A549 (cell line): ENCODE results near the gene OLIG2. TPM values are rescaled to one million over a fixed set of nuclear protein-coding genes. Genes with fewer than 3 reads are reported as not detected.

Source experiments
- ATAC-seq, 2 experiments: fragments of 200-7000 bp in 1 of 2; fragments of >200 bp in 1 of 2; cut with Nextera tagmentation in 1 of 2; cut with Tn5 transposase in 1 of 2; 3 replicates each; pipeline versions ENCODE4 v1.8.0 to v1.9.1; 2018 to 2020; ENCODE audit warnings: mild to moderate bottlenecking in 1 of 2, moderate library complexity in 1 of 2
- CTCF ChIA-PET: fragments of 300-600 bp; sonication (Branson Sonifier 250); formaldehyde crosslinking; extraction: SDS; loops from one replicate; lab custom pipeline; 2021; ENCODE audit warnings: antibody characterized with exemption, inconsistent platforms; lab: Yijun Ruan, JAX
- POLR2A ChIA-PET: fragments of 350-600 bp; formaldehyde crosslinking; extraction: SDS; loops from one replicate; lab custom pipeline; 2021; ENCODE audit warnings: antibody characterized with exemption, inconsistent platforms; lab: Yijun Ruan, JAX
- DNase-seq, 2 experiments: peaks; one replicate each; pipeline versions ENCODE4 v3.0.0 to v3.0.0-alpha.2; 2011 to 2016; ENCODE audit warnings: low read depth in 1 of 2, low spot score in 1 of 2
- FAIRE-seq: peaks from 2 replicates; lab custom pipeline; 2011; peaks lifted over from hg19 to GRCh38; lab: Jason Lieb, UNC
- H3K27ac ChIP-seq, 2 experiments: fragments of >200 bp; sonication (Bioruptor Twin); formaldehyde crosslinking; 3 replicates each; pipeline ENCODE4 v1.5.1; 2016 to 2017
- H3K4me1 ChIP-seq: fragments of >200 bp; sonication (Bioruptor Twin); formaldehyde crosslinking; 3 replicates; pipeline ENCODE4 v1.6.1; 2016
- H3K4me2 ChIP-seq: fragments of >200 bp; sonication (Bioruptor Twin); formaldehyde crosslinking; 3 replicates; pipeline ENCODE4 v1.6.1; 2016
- H3K4me3 ChIP-seq: fragments of >200 bp; sonication (Bioruptor Twin); formaldehyde crosslinking; 3 replicates; pipeline ENCODE4 v1.5.1; 2016
- H3K9me3 ChIP-seq: fragments of >200 bp; sonication (Bioruptor Twin); formaldehyde crosslinking; 3 replicates; pipeline ENCODE4 v1.6.1; 2016
- CBX2 ChIP-seq: fragments of 200-600 bp; sonication (generic); IDR thresholded peaks from 2 replicates; pipeline ENCODE4 v1.6.1; 2016; ENCODE audit warnings: low read depth, mild to moderate bottlenecking, borderline replicate concordance
- CBX8 ChIP-seq: fragments of 200-600 bp; sonication (generic); IDR thresholded peaks from 2 replicates; pipeline ENCODE4 v1.6.1; 2016
- EP300 ChIP-seq, 2 experiments: fragments of >200 bp; sonication (Bioruptor Twin); formaldehyde crosslinking; IDR thresholded peaks; 2 replicates in 1 of 2; 3 replicates in 1 of 2; pipeline ENCODE4 v1.6.1; 2016 to 2017
- ESRRA ChIP-seq: fragments of 150-350 bp; IDR thresholded peaks from 2 replicates; pipeline ENCODE4 v1.6.1; 2014; ENCODE audit warnings: mild to moderate bottlenecking, low read length, borderline replicate concordance
- FOSL2 ChIP-seq, 2 experiments: fragments of 450-650 bp in 1 of 2; fragments of >200 bp in 1 of 2; sonication (Bioruptor Twin) in 1 of 2; formaldehyde crosslinking; IDR thresholded peaks; 2 replicates each; pipeline versions ENCODE4 v1.5.0 to v1.6.1; 2016 to 2020; ENCODE audit warnings: mild to moderate bottlenecking in 1 of 2, moderate library complexity in 1 of 2
- HDAC2 ChIP-seq: fragments of 200-600 bp; sonication (generic); IDR thresholded peaks from 2 replicates; pipeline ENCODE4 v1.6.1; 2016
- HEYL ChIP-seq: fragments of 250-450 bp; sonication (Bioruptor Pico); IDR thresholded peaks from 2 replicates; pipeline ENCODE4 v1.8.0; 2021; ENCODE audit warnings: mild to moderate bottlenecking, moderate library complexity
- MAX ChIP-seq: IDR thresholded peaks from 2 replicates; pipeline ENCODE4 v1.6.1; 2012
- NPAS2 ChIP-seq: fragments of 250-450 bp; sonication (Bioruptor Pico); IDR thresholded peaks from 2 replicates; pipeline ENCODE4 v1.8.0; 2022; ENCODE audit warnings: mild to moderate bottlenecking, moderate library complexity, borderline replicate concordance
- PHF8 ChIP-seq: fragments of 200-600 bp; sonication (generic); IDR thresholded peaks from 2 replicates; pipeline ENCODE4 v1.6.1; 2016; ENCODE audit warnings: low read depth, mild to moderate bottlenecking, antibody characterized with exemption, moderate library complexity, borderline replicate concordance
- RAD21 ChIP-seq, 2 experiments: fragments of >200 bp in 1 of 2; sonication (Bioruptor Twin) in 1 of 2; formaldehyde crosslinking in 1 of 2; IDR thresholded peaks in 1 of 2; conservative IDR thresholded peaks in 1 of 2; 2 replicates in 1 of 2; 3 replicates in 1 of 2; pipeline ENCODE4 v1.6.1; 2012 to 2018; ENCODE audit warnings: inconsistent platforms in 1 of 2
- RARB ChIP-seq: fragments of 250-450 bp; sonication (Bioruptor Pico); IDR thresholded peaks from 2 replicates; pipeline ENCODE4 v1.8.0; 2021; ENCODE audit warnings: mild to moderate bottlenecking, moderate library complexity
- RCOR1 ChIP-seq: fragments of 150-350 bp; IDR thresholded peaks from 2 replicates; pipeline ENCODE4 v1.6.1; 2014; ENCODE audit warnings: antibody characterized with exemption, low read length, low read depth
- SMC3 ChIP-seq: fragments of >200 bp; sonication (Bioruptor Twin); formaldehyde crosslinking; IDR thresholded peaks from 3 replicates; pipeline ENCODE4 v1.6.1; 2018; ENCODE audit warnings: inconsistent platforms
- TFCP2L1 ChIP-seq: fragments of 250-450 bp; sonication (Bioruptor Pico); IDR thresholded peaks from 2 replicates; pipeline ENCODE4 v1.5.0; 2021; ENCODE audit warnings: mild to moderate bottlenecking
- USF2 ChIP-seq: fragments of 450-650 bp; IDR thresholded peaks from 2 replicates; pipeline ENCODE4 v1.6.1; 2014; ENCODE audit warnings: antibody characterized with exemption
- ZC3H11A ChIP-seq: fragments of 450-650 bp; IDR thresholded peaks from 2 replicates; pipeline ENCODE4 v1.6.1; 2014; ENCODE audit warnings: antibody characterized with exemption, mild to moderate bottlenecking
- ZFP36 ChIP-seq: fragments of 450-650 bp; IDR thresholded peaks from 2 replicates; pipeline ENCODE4 v1.6.1; 2014; ENCODE audit warnings: borderline replicate concordance; ENCODE audit not compliant: partially characterized antibody
- WGBS: methylation state at CpG from one replicate; pipeline ENCODE4 v1.1.6; 2017; ENCODE audit errors: missing lambda C conversion rate; 5-methylcytosine and 5-hydroxymethylcytosine counted together
- polyA plus RNA-seq, 4 experiments: library from polyadenylated mRNA; depleted of rRNA in 3 of 4; stranded (reverse); fragments of >200 nt; fragmentation: RNase III in 1 of 4; extraction: RNeasy Plus Mini Kit Qiagen cat#74134 plus additional on column Dnase treatment in 1 of 4; gene quantifications; 2 replicates in 3 of 4; 3 replicates in 1 of 4; pipeline ENCODE4 v1.2.3, GENCODE V29; 2011 to 2017
- TF ChIP-seq, protein P1 (sequence below): fragments of >200 bp; sonication (Bioruptor Twin); formaldehyde crosslinking; IDR thresholded peaks from 3 replicates; pipeline ENCODE4 v1.5.1; 2016
- TF ChIP-seq, protein P2 (sequence below): fragments of >200 bp; sonication (Bioruptor Twin); formaldehyde crosslinking; IDR thresholded peaks from 3 replicates; pipeline ENCODE4 v1.6.1; 2016
- TF ChIP-seq, protein P3 (sequence below): fragments of 250-450 bp; sonication (Bioruptor Pico); IDR thresholded peaks from 2 replicates; pipeline ENCODE4 v1.5.0; 2020; ENCODE audit warnings: low read depth, mild to moderate bottlenecking, moderate library complexity

OLIG2 gene
- polyA plus RNA-seq, 2 of the 4 experiments (the other 2 are of a cell fraction): not detected

- H3K4me1 ChIP-seq: 0 out of 3 replicates have a peak, but pooled peaks cover 4% of the 10 kb centered on the region
- H3K27ac ChIP-seq: no peak overlapping the region
- peak overlapping the region; percentile 42 for H3K4me3 ChIP-seq
- CTCF ChIA-PET: interaction anchor here (1.0 kb wide), 1 partner anchor 10 kb away, joined by 3 read pairs; no protein-coding TSS in a partner anchor
- POLR2A ChIA-PET: no interaction called here
- WGBS: 23% methylated on average over 4 of the region's 11 CpGs
- DNase-seq (no peak), ATAC-seq (no peak), FAIRE-seq (no peak)
- peaks cover 8% of the 10 kb centered on the region for H3K9me3 ChIP-seq
- H3K4me2 ChIP-seq: peak overlapping the region; percentile 85
- TF ChIP-seq ESRRA: no peak
- no peak for TF ChIP-seq HEYL
- TF ChIP-seq SMC3: no peak
- no peak for TF ChIP-seq TFCP2L1 (CRISPR knock-in tag)
- no peak for TF ChIP-seq HDAC2
- TF ChIP-seq, protein P1, sequence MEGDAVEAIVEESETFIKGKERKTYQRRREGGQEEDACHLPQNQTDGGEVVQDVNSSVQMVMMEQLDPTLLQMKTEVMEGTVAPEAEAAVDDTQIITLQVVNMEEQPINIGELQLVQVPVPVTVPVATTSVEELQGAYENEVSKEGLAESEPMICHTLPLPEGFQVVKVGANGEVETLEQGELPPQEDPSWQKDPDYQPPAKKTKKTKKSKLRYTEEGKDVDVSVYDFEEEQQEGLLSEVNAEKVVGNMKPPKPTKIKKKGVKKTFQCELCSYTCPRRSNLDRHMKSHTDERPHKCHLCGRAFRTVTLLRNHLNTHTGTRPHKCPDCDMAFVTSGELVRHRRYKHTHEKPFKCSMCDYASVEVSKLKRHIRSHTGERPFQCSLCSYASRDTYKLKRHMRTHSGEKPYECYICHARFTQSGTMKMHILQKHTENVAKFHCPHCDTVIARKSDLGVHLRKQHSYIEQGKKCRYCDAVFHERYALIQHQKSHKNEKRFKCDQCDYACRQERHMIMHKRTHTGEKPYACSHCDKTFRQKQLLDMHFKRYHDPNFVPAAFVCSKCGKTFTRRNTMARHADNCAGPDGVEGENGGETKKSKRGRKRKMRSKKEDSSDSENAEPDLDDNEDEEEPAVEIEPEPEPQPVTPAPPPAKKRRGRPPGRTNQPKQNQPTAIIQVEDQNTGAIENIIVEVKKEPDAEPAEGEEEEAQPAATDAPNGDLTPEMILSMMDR: no peak
- no peak for TF ChIP-seq EP300 (IDR thresholded peaks at IDR 0.05)
- no peak for TF ChIP-seq USF2
- no peak for TF ChIP-seq ZFP36
- no peak for TF ChIP-seq CBX2
- TF ChIP-seq, protein P2, sequence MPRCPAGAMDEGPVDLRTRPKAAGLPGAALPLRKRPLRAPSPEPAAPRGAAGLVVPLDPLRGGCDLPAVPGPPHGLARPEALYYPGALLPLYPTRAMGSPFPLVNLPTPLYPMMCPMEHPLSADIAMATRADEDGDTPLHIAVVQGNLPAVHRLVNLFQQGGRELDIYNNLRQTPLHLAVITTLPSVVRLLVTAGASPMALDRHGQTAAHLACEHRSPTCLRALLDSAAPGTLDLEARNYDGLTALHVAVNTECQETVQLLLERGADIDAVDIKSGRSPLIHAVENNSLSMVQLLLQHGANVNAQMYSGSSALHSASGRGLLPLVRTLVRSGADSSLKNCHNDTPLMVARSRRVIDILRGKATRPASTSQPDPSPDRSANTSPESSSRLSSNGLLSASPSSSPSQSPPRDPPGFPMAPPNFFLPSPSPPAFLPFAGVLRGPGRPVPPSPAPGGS: no peak
- no peak for TF ChIP-seq RCOR1
- TF ChIP-seq, protein P3, sequence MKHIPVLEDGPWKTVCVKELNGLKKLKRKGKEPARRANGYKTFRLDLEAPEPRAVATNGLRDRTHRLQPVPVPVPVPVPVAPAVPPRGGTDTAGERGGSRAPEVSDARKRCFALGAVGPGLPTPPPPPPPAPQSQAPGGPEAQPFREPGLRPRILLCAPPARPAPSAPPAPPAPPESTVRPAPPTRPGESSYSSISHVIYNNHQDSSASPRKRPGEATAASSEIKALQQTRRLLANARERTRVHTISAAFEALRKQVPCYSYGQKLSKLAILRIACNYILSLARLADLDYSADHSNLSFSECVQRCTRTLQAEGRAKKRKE (CRISPR knock-in tag): no peak
- TF ChIP-seq ZC3H11A: no peak
- no peak for TF ChIP-seq FOSL2 (IDR thresholded peaks at IDR 0.05)
- TF ChIP-seq FOSL2 (CRISPR knock-in tag; IDR thresholded peaks at IDR 0.05): no peak
- TF ChIP-seq CBX8: no peak
- no peak for TF ChIP-seq NPAS2 (CRISPR knock-in tag)
- TF ChIP-seq RARB (CRISPR knock-in tag): no peak
- no peak for TF ChIP-seq MAX
- no peak for TF ChIP-seq PHF8
- TF ChIP-seq, all 56 proteins: peak for 0
Measured at GRCh38 chr21:33069645-33069993, 43.9 kb downstream of the OLIG2 start.

GRCh38 chr21:33069994-33070743 is 44.4 kb downstream of the OLIG2 start, which contains the start of gene OLIG1:
Gene OLIG1 (plus strand): TSS chr21:33070141. CDS start chr21:33070247, 106 bp downstream.
- ATAC-seq: peak; percentile 69 to 85
- peak within 1 kb of the TSS; percentile 85 for H3K4me2 ChIP-seq

More at GRCh38 chr21:33069994-33070743, 44.4 kb downstream of the OLIG2 start, which contains the start of gene OLIG1:
- H3K4me3 ChIP-seq: peak within 1 kb of the TSS; percentile 42
- no peak for FAIRE-seq
- POLR2A ChIA-PET: no interaction called here
- TF ChIP-seq CBX8 (no peak), CBX2 (no peak), USF2 (no peak), RAD21 (conservative IDR thresholded peaks at IDR 0.05 in 1 of 2, IDR thresholded peaks at IDR 0.05 in 1 of 2) (no peak)
- TF ChIP-seq, protein P2: no peak
- TF ChIP-seq, all 56 proteins: peak for 0
- WGBS: 0% methylated on average over 15 of the region's 82 CpGs
- Histone ChIP-seq H3K27ac (no peak within 1 kb of the TSS), H3K9me3 (peaks cover 8% of the 10 kb centered on the region), H3K4me1 (0 out of 3 replicates have a peak, but pooled peaks cover 4% of the 10 kb centered on the region)
- DNase-seq: peak; percentile 55
- CTCF ChIA-PET: interaction anchor here (1.0 kb wide), 2 partner anchors 10 to 11 kb away, joined by 3 read pairs; no protein-coding TSS in a partner anchor
